Measurements from ENCODE around the gene RFTN1.

RFTN1 gene

DNA sequence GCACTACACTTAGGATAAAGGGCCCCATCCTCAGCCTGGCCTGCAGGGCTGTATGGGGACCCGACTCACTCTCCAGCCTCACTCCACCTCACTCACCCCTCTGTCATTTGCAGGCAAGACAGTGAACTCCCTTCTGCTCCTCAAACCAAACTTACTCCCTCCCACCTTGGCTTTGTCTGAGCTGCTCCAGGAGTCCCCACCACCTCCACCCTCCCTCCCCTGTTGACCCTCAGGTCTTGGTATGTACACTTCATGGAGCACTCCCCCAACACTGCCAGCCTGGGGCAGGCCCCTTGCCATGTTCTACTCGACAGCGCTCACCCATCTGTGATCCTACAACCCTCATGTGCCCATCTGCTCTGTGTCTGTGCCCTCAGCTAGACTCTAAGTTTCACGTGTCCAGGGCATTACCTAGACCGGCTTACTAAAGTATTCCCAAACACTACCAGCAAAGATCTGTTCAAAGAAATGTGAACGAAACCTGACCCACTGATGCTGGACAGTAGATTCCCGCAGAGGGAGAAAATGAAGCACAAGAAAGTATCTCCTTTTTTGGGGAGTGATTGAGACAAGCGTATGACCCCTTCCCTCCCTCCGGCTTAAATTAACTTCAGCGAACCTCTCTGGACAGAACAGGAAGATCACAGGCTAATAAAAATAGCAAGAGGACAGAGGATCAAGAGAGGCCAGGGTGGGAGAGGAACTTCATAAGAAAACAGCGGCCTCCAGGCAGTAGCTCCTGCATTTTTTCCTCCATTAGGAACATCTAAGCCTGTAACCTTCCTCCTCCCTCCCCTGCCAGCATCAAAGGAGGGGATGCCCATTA is 113.2 kb downstream of the RFTN1 start:
- no peak for DNase-seq

- no peak for DNase-seq
These were observed 114.0 kb downstream of the RFTN1 start for GRCh38 chr3:16399473-16399872.

GRCh38 chr3:16398648-16399047 is 114.9 kb downstream of the RFTN1 start:
- DNase-seq, result no peak

GRCh38 chr3:16396202-16396601 is 117.3 kb downstream of the RFTN1 start:
- no peak for DNase-seq

- DNase-seq, result no peak
These were observed 118.3 kb downstream of the RFTN1 start for GRCh38 chr3:16395212-16395611.

DNA sequence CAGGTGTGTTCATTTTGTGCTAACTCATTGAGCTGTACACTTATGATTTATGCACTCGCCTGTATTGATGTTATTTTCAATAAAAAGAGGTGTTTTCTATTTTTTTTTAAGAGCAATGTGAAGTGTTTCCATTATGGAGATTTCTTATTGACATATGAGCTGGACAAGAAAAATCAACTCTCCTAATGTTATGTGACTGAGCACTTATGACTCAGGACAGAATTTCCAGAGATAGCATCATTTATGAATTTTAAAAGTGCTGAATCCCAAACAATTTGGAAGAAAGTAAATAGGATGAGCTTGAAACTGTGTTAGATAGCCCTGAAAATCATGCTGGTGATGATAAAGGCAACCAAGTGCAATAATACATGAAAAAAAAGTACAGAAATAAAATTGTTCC is 118.9 kb downstream of the RFTN1 start:
- DNase-seq, result no peak

GRCh38 chr3:16392717-16393116 is 120.8 kb downstream of the RFTN1 start:
- no peak for DNase-seq

DNA sequence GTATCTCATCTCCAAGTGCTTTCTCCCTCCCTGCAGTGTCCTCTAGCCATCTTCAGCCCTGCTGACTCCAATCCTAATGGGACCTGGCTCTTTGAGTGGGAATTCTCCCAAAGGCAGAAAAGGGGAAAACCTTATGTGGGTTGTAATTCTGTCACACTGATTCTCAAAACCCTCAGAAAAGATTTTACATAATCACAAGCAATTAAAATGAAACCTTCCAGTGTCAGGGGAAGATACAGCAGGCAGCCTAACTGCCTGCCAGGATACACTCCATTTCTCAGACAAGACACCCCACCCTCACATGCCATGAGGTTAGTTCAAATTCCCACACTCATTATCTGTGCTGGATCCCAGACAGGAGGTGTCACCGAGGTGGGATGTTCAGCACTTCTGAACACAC is 121.4 kb downstream of the RFTN1 start:
- DNase-seq, result no peak

DNA sequence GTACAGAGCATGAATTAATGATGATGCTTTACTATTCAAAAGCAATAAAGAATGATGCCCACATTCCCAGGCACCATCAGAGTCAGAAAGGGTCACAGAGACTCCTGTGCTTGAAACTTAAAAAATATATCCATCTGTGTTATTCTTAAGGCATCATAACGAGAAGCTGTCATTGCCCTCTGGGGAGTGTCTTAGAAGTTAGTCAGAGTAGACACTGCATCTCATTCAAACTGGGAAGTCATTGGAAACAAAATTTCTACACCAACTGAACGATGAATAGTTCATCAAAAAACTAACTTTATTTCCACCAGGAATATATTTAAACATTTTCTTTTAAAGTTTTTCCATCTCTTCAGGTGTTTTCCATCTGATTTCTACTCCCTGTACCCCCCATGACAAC is 122.9 kb downstream of the RFTN1 start:
- DNase-seq, result no peak

- DNase-seq, result no peak
These were observed 124.6 kb downstream of the RFTN1 start for GRCh38 chr3:16388850-16389441.

DNA sequence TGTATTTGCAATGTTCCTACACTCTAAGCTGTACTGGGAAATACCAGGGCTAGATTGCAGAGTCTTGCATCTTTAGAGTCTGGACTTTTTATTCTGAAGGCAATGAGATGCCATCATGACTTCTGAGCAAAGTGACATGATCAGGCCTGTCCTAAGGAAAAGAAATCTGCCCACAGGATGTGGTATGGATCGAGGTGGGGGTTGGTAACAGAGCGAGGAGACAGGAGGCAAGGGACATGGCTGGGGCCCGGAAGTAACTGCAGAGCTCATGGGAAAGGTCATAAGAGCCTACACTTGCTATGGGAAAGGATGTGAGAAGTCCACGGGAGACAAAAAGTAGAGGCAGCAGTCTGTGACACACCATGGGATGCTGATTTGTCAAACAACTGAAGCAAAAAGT is 126.9 kb downstream of the RFTN1 start:
- DNase-seq, result no peak

- DNase-seq, result no peak
These were observed 128.3 kb downstream of the RFTN1 start for GRCh38 chr3:16385151-16385550.

DNA sequence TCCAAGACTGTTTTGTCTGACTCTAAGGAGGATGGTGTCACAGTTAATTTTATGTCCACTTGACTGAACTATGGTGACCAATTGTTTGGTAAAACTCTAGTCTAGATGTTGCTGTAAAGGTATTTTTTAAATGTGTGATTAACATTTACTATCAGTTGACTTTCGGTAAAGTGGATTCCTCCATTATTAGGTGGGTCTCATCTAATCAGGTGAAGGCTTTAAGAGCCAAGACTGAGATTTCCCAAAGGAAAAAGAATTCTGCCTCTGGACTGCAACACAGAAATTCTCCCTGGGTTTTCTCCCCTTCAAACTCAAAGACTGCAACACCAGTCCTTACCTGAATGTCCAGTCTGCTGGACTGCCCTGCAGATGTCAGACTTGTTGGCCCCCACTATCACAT is 129.6 kb downstream of the RFTN1 start:
- no peak for DNase-seq

DNA sequence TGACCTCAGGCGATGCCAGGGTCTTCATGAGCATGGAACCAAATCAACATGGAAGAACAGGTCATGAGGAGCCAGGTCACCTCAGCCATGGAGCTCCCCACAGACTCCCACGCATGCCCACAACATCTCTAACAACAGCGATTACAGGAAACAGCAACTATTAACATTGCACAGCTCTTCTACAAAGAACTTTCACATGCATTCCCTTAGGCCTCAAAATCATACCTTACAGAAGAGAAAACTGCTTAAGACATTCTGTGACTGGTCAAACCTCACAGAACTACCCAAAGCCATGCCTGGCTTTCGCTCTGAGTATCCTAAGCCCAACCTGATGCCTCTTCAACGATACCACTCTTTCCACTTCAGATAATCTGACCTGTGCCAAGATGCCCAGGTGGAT is 130.7 kb downstream of the RFTN1 start:
- DNase-seq, result no peak

DNA sequence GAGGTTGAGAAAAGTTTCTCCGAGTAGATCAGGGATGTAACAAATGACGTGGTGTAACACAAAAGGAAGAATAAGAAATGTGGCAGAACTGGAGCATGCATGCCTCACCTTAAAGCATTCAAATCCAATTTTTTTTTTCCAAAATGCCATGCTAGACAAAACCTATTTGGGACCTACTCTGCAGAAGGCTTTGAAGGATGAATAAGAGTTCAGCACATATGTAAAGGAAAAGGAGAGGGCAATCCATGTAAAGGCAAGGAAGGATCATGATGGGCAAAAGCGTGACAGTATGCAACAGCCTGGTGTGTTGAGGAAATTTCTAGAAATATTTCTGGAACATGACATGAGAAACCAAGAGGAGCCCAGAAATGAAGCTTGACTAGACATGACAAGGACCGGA is 132.1 kb downstream of the RFTN1 start:
- DNase-seq, result no peak

DNA sequence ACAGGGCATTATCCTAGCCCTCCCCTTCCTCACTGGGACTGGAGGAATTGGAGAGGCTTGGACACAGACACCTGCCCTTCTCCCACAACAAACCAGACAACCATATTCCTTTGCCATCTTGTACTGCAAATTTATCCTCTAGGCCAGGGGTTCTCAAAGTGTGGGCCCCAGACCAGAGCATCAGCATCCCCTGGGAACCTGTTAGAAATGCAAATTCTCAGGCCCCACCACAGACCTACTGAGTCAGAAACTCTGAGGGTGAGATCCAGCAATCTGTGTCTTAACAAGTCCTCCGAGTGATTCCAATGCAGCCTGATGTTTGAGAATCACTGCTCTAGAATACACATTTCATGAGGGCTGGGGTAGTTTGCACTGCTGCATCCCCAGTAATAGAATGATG is 133.1 kb downstream of the RFTN1 start:
- DNase-seq, result no peak

DNA sequence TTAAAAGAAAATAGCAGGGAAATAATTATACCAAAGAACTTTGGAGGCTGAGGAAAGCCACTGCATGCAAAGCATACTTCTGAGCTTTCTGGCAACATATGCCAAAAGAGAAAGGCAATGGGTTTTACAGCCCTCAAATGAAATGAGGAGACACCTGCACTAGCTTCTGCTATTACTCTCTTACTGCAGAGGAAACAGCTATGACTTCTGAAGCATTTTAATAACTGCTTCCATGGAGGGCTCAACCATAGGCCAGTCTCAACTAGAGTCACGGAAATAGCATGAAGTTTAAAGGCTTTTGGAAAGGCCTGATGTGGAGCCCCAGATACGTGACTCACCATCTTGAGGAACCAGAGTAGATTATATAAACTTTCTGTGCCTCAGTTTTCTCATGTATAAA is 133.7 kb downstream of the RFTN1 start:
- no peak for DNase-seq

DNA sequence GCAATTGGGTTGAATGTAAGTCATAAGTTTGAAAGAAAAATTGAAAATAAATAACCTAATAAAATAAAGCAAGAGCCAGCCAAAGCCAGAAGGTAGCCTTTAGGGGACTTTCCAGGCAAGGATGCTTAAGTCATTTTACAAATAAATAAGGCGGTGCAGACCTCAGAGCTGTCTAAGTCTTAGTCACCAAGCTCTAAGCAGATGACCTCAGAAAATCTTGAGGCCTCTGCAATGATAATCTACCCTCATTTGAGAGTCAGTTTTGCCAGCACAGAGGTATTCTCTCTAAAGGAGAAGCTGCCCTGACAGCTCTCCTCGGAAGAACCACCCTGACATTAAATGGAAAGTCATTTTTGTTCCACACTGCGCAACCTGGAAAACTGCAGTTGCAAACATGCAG is 134.6 kb downstream of the RFTN1 start:
- DNase-seq, result peak; percentile 21

- no peak for DNase-seq
These were observed 135.1 kb downstream of the RFTN1 start for GRCh38 chr3:16378415-16378814.

DNA sequence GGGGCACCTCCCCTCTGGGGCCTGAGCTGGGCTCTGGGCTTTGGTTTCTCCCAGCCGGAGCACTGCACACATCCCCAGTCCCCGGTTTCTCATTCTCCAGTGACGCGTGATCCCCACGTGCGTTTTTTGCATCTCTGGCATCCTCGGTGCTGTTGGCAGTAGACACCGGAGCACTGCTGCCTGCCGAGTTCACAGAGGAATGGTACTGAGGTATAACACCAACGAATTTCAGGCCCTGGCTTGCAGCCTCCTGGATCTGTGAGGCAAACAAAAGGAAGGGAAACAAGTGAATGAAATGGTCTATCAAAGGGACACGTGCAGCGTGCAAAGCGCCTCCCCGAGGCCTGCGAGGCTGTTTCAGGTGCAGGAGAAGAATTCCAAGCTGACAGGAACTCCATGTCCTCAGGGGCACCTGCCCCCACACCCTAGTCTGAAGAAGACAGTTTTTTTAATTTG is 135.6 kb downstream of the RFTN1 start:
- DNase-seq, result no peak

- DNase-seq, result no peak
These were observed 136.3 kb downstream of the RFTN1 start for GRCh38 chr3:16377196-16377595.

GRCh38 chr3:16375891-16376290 is 137.6 kb downstream of the RFTN1 start:
- DNase-seq, result no peak

DNA sequence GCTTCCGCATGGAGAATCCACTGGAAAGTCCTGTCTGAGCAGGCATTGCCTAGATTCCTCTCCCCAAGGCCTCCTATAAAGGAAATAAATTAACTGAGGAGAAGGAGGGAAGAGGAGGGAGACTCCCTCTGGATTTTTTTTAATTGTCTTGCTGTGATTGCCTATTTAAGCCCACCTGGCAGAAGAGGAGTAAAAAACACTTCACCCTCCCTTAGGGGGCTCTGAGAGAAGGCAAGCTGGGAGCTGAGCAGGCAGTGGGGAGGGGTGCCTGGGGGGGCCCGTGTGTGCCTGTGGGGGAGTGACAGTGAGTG is 138.6 kb downstream of the RFTN1 start:
- no peak for DNase-seq

DNA sequence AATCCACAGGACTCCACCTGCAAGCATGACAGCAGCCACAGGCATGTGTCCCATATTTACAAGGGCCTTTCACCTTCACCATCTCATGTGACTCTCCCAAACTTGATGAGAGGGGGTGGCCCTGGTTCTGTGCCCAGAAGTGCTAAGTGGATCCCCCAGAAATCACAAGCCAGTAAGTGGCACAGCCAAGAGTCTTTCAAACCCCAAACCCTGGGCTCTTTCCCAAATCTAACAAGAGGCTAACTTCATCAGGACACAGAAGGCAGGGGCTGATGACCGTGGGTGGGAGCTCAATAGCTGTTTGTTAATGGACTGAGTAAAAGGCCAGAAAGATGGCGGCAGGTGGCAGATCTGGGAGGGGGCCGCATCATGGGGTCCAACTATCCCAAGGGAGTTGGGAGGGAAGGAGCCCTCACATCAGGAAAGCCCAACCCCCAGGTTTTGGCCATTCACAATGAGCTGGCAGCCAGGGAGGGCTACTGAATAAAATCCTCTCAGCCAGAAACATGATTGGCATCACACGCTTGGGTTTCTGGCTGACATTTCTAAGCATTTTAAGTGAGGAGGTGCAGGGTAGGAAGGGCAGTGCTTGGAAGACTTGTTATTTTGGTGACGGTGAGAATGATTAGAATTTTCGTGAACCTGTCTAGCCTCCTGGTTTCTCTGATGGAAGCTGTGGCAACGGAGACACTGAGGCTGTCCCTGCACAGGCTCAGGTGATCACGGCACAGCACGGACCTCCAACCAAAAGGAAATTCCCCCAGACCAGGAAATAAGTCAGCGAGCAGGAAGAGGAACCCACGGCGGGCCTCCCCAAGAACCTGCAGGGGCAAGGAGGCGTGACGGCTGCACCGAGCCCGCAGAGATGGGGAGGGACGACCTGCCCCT is 139.2 kb downstream of the RFTN1 start:
- no peak for DNase-seq
